Measurements from ENCODE around the gene ASXL2. TPM values are rescaled to one million over a fixed set of nuclear protein-coding genes. Genes with fewer than 3 reads are reported as not detected.

ASXL2 gene
- total and polyA plus RNA-seq, 4 donors = 2.4 to 29.0 (median 12.3) TPM

- TF ChIP-seq, protein P1, sequence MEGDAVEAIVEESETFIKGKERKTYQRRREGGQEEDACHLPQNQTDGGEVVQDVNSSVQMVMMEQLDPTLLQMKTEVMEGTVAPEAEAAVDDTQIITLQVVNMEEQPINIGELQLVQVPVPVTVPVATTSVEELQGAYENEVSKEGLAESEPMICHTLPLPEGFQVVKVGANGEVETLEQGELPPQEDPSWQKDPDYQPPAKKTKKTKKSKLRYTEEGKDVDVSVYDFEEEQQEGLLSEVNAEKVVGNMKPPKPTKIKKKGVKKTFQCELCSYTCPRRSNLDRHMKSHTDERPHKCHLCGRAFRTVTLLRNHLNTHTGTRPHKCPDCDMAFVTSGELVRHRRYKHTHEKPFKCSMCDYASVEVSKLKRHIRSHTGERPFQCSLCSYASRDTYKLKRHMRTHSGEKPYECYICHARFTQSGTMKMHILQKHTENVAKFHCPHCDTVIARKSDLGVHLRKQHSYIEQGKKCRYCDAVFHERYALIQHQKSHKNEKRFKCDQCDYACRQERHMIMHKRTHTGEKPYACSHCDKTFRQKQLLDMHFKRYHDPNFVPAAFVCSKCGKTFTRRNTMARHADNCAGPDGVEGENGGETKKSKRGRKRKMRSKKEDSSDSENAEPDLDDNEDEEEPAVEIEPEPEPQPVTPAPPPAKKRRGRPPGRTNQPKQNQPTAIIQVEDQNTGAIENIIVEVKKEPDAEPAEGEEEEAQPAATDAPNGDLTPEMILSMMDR (IDR thresholded peaks at IDR 0.05; ENCODE audit: control extremely low read depth, extremely low read depth) = no peak
- peaks cover 0 to 12% (median 0%) of the 10 kb centered on the region in 5 donors for H3K4me1 ChIP-seq (ENCODE audit: control insufficient read depth in 5 of 5, insufficient read depth in 5 of 5, low read length in 5 of 5)
- H3K4me3 ChIP-seq = no peak overlapping the region
- peaks cover 0 to 2% (median 0%) of the 10 kb centered on the region in 4 donors for H3K9me3 ChIP-seq (ENCODE audit: control insufficient read depth in 4 of 4, insufficient read depth in 3 of 4, low read length in 3 of 4)
- ATAC-seq (ENCODE audit: insufficient read depth, low FRiP score) (no peak), DNase-seq (no peak)
- H3K27me3 ChIP-seq (ENCODE audit: control insufficient read depth in 3 of 3, insufficient read depth in 3 of 3, low read length in 2 of 3) = no peaks in the 10 kb centered on the region
- no peak overlapping the region for H3K27ac ChIP-seq (ENCODE audit: low read depth in 1 of 2, low read length in 1 of 2)
- no peak overlapping the region for H3K9ac ChIP-seq (ENCODE audit: insufficient read depth in 1 of 2, low read length in 2 of 2)
- 92 to 97% methylated on average over 3 of the region's 3 CpGs for WGBS, 2 donors
- H3K36me3 ChIP-seq (ENCODE audit: control insufficient read depth in 4 of 4, insufficient read depth in 4 of 4, low read length in 4 of 4) = peaks cover 7 to 19% (median 17%) of the 10 kb centered on the region in 4 donors
These were observed 139.6 kb downstream of the ASXL2 start for GRCh38 chr2:25738383-25739343.

GRCh38 chr2:25736899-25737515 lies 141.3 kb downstream of the ASXL2 start:
- no peak overlapping the region for H3K9ac ChIP-seq (ENCODE audit: insufficient read depth in 1 of 2, low read length in 2 of 2)
- TF ChIP-seq, protein P1 (IDR thresholded peaks at IDR 0.05; ENCODE audit: control extremely low read depth, extremely low read depth) = no peak
- H3K4me1 ChIP-seq (ENCODE audit: control insufficient read depth in 5 of 5, insufficient read depth in 5 of 5, low read length in 5 of 5) = peaks cover 0 to 12% (median 0%) of the 10 kb centered on the region in 5 donors
- H3K27ac ChIP-seq (ENCODE audit: low read depth in 1 of 2, low read length in 1 of 2) = no peak overlapping the region
- DNase-seq (no peak), ATAC-seq (ENCODE audit: insufficient read depth, low FRiP score) (no peak)
- no peaks in the 10 kb centered on the region for H3K27me3 ChIP-seq (ENCODE audit: control insufficient read depth in 3 of 3, insufficient read depth in 3 of 3, low read length in 2 of 3)
- H3K4me3 ChIP-seq = no peak overlapping the region
- H3K36me3 ChIP-seq (ENCODE audit: control insufficient read depth in 4 of 4, insufficient read depth in 4 of 4, low read length in 4 of 4) = peaks cover 2 to 3% (median 3%) of the 10 kb centered on the region in 4 donors
- H3K9me3 ChIP-seq (ENCODE audit: control insufficient read depth in 4 of 4, insufficient read depth in 3 of 4, low read length in 3 of 4) = peaks cover 0 to 2% (median 0%) of the 10 kb centered on the region in 4 donors
- 89 to 94% methylated on average over 6 of the region's 6 CpGs for WGBS, 2 donors

DNA sequence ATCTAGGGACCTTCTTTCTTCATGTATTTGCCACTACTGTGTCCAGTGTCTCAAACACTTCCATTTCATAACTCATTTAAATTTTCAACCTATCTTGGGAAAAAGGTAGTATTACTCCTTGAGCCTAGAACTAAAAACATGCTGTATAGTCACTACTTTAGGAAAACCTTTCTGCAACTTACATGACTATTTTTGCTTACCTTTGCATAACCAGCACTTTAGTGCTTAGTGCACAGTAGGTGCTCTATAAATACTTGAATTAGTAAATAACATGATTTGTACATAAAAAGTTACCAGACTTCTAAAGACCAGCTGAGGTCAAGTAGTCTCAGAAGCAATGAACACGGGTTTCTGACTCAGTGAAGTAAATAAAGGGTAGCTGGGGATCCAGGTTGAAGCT lies 142.5 kb downstream of the ASXL2 start:
- DNase-seq (no peak), ATAC-seq (ENCODE audit: insufficient read depth, low FRiP score) (no peak)
- H3K4me1 ChIP-seq (ENCODE audit: control insufficient read depth in 5 of 5, insufficient read depth in 5 of 5, low read length in 5 of 5) = peaks cover 0 to 12% (median 0%) of the 10 kb centered on the region in 5 donors
- H3K36me3 ChIP-seq (ENCODE audit: control insufficient read depth in 4 of 4, insufficient read depth in 4 of 4, low read length in 4 of 4) = peaks cover 0 to 3% (median 0%) of the 10 kb centered on the region in 4 donors
- H3K27me3 ChIP-seq (ENCODE audit: control insufficient read depth in 3 of 3, insufficient read depth in 3 of 3, low read length in 2 of 3) = no peaks in the 10 kb centered on the region
- H3K9ac ChIP-seq (ENCODE audit: insufficient read depth in 1 of 2, low read length in 2 of 2) = no peak overlapping the region
- H3K4me3 ChIP-seq = no peak overlapping the region
- no peak overlapping the region for H3K27ac ChIP-seq (ENCODE audit: low read depth in 1 of 2, low read length in 1 of 2)
- TF ChIP-seq, protein P1 (IDR thresholded peaks at IDR 0.05; ENCODE audit: control extremely low read depth, extremely low read depth) = no peak
- WGBS, 2 donors = 78 to 90% methylated on average over 1 of the region's 1 CpG
- H3K9me3 ChIP-seq (ENCODE audit: control insufficient read depth in 4 of 4, insufficient read depth in 3 of 4, low read length in 3 of 4) = no peaks in the 10 kb centered on the region
